ENCODE data around the gene TGFB1I1. TPM values are rescaled to one million over a fixed set of nuclear protein-coding genes. Genes with fewer than 3 reads are reported as not detected.
A peak's percentile ranks its signal among the peaks of the same experiment; 100 is the strongest.

The TGFB1I1 gene
- total RNA-seq, 1 donor from 2014 or later: 25.6 TPM

- DNase-seq (ENCODE audit: extremely low spot score, unreplicated experiment): no peak
- H3K27me3 Mint-ChIP-seq: no peaks in the 10 kb centered on the region
- peak overlapping the region; percentile 34 for H3K4me3 Mint-ChIP-seq
- no peak overlapping the region for H3K27ac Mint-ChIP-seq
- no peaks in the 10 kb centered on the region for H3K9me3 Mint-ChIP-seq
- H3K4me1 Mint-ChIP-seq (ENCODE audit: unreplicated experiment): peaks cover 29% of the 10 kb centered on the region
- TF ChIP-seq, protein P1, sequence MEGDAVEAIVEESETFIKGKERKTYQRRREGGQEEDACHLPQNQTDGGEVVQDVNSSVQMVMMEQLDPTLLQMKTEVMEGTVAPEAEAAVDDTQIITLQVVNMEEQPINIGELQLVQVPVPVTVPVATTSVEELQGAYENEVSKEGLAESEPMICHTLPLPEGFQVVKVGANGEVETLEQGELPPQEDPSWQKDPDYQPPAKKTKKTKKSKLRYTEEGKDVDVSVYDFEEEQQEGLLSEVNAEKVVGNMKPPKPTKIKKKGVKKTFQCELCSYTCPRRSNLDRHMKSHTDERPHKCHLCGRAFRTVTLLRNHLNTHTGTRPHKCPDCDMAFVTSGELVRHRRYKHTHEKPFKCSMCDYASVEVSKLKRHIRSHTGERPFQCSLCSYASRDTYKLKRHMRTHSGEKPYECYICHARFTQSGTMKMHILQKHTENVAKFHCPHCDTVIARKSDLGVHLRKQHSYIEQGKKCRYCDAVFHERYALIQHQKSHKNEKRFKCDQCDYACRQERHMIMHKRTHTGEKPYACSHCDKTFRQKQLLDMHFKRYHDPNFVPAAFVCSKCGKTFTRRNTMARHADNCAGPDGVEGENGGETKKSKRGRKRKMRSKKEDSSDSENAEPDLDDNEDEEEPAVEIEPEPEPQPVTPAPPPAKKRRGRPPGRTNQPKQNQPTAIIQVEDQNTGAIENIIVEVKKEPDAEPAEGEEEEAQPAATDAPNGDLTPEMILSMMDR (conservative IDR thresholded peaks at IDR 0.05): no peak
- no peaks in the 10 kb centered on the region for H3K36me3 Mint-ChIP-seq
These were observed 15.0 kb upstream of the TGFB1I1 start for GRCh38 chr16:31456988-31457360.

DNA sequence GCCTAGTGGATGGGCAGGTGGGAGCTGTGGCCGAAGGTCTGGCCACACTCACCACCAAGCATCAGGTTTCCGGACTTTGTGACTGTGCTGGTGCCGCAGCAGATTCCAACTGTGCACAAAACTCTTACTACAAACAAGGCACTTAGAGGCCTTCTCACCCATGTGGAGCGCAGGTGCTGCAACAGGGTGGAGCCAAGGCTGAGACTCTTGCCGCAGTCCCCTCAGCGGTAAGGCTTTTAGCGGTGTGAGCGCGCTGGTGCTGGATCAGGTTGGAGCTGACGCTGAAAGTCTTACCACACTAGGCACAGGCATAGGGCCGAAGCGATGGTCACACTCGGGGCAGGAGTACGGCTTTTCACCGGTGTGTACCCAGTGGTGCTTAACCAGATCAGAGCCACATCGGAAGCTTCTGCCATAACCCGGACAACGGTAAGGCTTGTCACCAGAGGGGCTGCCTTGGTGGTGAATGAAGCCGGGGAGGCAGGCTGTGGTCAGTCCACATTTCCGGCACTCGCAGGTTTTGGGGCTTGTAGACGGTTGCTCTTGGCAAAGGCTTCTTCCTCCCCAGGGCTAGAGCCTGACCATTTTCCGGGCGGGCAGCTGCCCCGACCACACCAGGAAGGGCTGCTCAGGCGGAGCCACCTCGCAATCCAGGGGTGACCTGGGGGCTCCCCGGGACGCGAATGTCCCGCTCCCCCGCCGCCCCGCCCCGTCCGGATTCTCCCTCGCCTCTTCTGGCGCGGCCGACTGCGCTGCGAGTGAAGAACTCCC lies 13.7 kb upstream of the TGFB1I1 start:
- TF ChIP-seq, protein P1 (conservative IDR thresholded peaks at IDR 0.05): peak; percentile 52
- DNase-seq (ENCODE audit: extremely low spot score, unreplicated experiment): no peak
- Mint-ChIP-seq H3K27me3 (no peaks in the 10 kb centered on the region), H3K4me3 (peak overlapping the region; percentile 89), H3K4me1 (ENCODE audit: unreplicated experiment) (peaks cover 28% of the 10 kb centered on the region), H3K36me3 (no peaks in the 10 kb centered on the region), H3K9me3 (no peaks in the 10 kb centered on the region), H3K27ac (peak overlapping the region; percentile 89)

DNA sequence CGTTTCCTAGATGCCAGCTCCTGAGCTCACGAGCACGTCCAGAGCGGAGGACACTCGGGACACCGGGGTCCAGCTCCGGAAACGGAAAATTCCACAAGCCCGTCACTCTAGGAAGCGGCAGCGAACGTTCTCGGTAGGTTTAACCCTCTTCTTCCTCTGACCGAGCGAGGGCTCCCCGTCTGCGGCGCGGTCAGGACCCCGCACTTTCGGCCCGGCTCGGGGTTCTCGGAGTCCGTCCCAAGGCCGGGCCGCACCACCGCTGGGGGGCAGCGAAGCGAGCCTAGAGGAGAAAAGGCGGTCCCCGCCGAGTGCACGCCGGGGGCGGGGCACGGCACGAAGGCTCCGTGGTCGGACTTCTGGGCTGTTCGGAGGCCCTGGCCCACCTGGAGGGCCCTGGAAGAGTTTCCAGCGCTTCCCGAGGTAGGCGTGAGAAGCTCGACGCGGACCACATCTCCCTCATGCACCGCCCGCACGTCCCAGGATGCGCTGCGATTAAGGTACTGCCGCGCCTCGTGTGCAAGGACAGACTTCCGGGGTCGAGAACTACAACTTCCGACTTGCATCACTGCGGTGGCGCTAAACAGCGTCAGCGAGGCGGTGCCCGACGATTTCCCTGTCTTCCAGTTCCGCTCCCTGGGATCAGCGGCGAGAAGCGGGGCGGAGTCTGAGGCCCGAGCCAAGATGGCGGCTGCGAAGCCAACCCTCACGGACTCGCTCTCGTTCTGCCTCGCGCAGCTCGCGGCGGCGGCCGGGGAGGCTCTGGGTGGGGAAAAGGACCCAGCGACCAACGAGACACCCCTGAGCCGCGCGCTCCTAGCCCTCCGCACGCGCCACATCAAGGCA lies 12.9 kb upstream of the TGFB1I1 start, which contains the start of gene ARMC5:
Gene ARMC5, plus strand, starts transcription at position 658 of the 843 bp plus-strand sequence. Its CDS starts 24 bp downstream, at position 682.
- Mint-ChIP-seq H3K36me3 (no peaks in the 10 kb centered on the region), H3K4me3 (peak within 1 kb of the TSS; percentile 89), H3K9me3 (no peaks in the 10 kb centered on the region), H3K4me1 (ENCODE audit: unreplicated experiment) (peaks cover 22% of the 10 kb centered on the region), H3K27ac (peak within 1 kb of the TSS; percentile 89), H3K27me3 (no peaks in the 10 kb centered on the region)
- peak; percentile 96 for DNase-seq (ENCODE audit: extremely low spot score, unreplicated experiment)
- TF ChIP-seq, protein P1 (conservative IDR thresholded peaks at IDR 0.05): peak; percentile 59

DNA sequence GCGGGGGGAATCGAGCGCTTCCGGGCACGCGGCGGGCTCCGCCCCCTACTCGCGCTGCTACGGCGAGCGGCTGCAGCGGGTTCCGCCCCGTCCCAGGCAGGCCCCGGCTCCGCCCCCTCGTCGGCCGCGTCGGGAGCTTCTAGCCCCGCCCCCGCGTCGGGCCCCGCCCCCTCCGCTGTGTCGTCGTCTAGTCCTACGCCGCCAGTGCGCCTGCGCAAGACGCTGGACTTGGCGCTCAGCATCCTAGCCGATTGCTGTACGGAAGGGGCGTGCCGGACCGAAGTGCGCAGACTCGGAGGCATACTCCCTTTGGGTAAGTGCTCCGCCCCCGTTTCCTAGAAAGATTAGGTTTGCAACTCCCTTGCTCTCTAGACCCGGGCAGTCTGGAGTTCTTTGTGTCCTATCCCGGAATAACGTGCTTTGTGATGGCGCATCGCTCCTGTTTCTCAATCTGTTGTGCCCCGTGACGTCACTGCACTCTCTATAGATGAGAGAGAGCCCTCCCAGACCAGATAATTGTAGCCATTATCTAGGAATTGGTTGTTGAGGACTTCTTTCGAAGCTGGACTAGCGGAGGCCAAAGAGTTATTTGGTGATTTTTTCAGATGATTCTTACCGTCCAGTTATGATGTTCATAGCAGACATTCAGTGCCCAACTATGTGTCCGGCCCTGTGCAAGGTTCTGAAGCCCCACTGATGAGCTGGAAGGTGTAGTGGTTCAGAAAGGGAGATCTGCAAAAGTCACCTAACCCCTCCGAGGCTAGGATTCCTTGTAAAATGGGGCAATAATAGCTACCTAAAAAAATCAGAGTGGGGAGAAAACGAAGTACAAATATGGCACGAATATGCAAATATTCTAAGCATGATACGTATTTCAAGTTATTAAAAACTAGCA lies 12.0 kb upstream of the TGFB1I1 start:
- no peaks in the 10 kb centered on the region for H3K9me3 Mint-ChIP-seq
- peaks cover 21% of the 10 kb centered on the region for H3K4me1 Mint-ChIP-seq (ENCODE audit: unreplicated experiment)
- H3K4me3 Mint-ChIP-seq: peak overlapping the region; percentile 89
- TF ChIP-seq, protein P1 (conservative IDR thresholded peaks at IDR 0.05): no peak
- no peaks in the 10 kb centered on the region for H3K36me3 Mint-ChIP-seq
- no peaks in the 10 kb centered on the region for H3K27me3 Mint-ChIP-seq
- DNase-seq (ENCODE audit: extremely low spot score, unreplicated experiment): peak; percentile 100
- H3K27ac Mint-ChIP-seq: peak overlapping the region; percentile 89

DNA sequence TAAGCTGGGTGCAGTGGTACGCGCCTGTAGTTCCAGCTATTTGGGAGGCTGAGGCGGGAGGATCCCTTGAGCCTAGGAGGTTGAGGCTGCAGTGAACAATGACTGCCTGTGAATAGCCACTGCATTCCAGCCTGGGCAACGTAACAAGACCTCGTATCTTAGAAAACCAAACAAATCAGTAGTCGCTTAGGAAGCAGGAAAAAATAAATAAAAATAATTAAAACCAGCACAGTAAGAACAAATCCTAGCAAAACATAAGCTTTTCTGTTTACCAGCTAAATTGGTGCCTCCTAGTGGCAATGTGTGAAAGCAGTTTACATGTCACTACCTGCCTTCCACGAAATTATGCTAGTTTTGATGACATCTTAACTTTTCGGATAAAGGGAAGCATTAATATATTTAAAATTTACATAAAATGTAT lies 11.4 kb upstream of the TGFB1I1 start:
- Mint-ChIP-seq H3K4me1 (ENCODE audit: unreplicated experiment) (peaks cover 16% of the 10 kb centered on the region), H3K27ac (peak overlapping the region; percentile 89), H3K4me3 (peak overlapping the region; percentile 89), H3K36me3 (no peaks in the 10 kb centered on the region), H3K9me3 (no peaks in the 10 kb centered on the region), H3K27me3 (no peaks in the 10 kb centered on the region)
- TF ChIP-seq, protein P1 (conservative IDR thresholded peaks at IDR 0.05): peak; percentile 78
- no peak for DNase-seq (ENCODE audit: extremely low spot score, unreplicated experiment)

All from type B pancreatic cell (in vitro differentiated cells).